ENCODE measurements around the gene LMO3. TPM values are rescaled to one million over a fixed set of nuclear protein-coding genes. Genes with fewer than 3 reads are reported as not detected.

LMO3 gene
- total and polyA plus RNA-seq, 2 of the 4 experiments (the other 2 are of a cell fraction), result 0.54 to 0.84 TPM

- Histone ChIP-seq H2AK9ac (replicated peaks; ENCODE audit: low read depth, low read length, poor library complexity) (no peak overlapping the region), H4K8ac (ENCODE audit: low read depth in 2 of 2, low read length in 2 of 2) (no peak overlapping the region), H3K9me1 (ENCODE audit: insufficient read depth, low read length) (no peaks in the 10 kb centered on the region), H3K4ac (ENCODE audit: low read depth, low read length) (no peak overlapping the region), H2BK20ac (ENCODE audit: low read depth, low read length) (no peak overlapping the region), H4K5ac (ENCODE audit: low read depth, low read length) (no peak overlapping the region), H2BK120ac (ENCODE audit: low read depth, low read length) (no peak overlapping the region), H2AK5ac (ENCODE audit: low read depth, low read length) (no peak overlapping the region), H4K20me1 (ENCODE audit: insufficient read depth, low read length) (no peaks in the 10 kb centered on the region), H3K4me3 (ENCODE audit: insufficient read depth, low read depth, low read length) (no peak overlapping the region), H3K18ac (ENCODE audit: low read depth, low read length) (no peak overlapping the region), H3K27ac (ENCODE audit: insufficient read depth, low read length) (no peak overlapping the region), H4K91ac (ENCODE audit: insufficient read depth, low read depth, low read length) (no peak overlapping the region), H2BK15ac (ENCODE audit: low read depth, low read length) (no peak overlapping the region), H3K4me1 (ENCODE audit: control insufficient read depth, insufficient read depth, low read length) (no peaks in the 10 kb centered on the region), H3K4me2 (ENCODE audit: low read depth, low read length) (no peak overlapping the region), H3K23ac (ENCODE audit: low read depth, low read length) (no peak overlapping the region), H3K36me3 (ENCODE audit: control insufficient read depth, insufficient read depth, low read length) (no peaks in the 10 kb centered on the region), H3K79me1 (ENCODE audit: low read depth in 1 of 2, low read length in 2 of 2) (no peaks in the 10 kb centered on the region), H3K56ac (ENCODE audit: extremely low read depth, insufficient read depth, low read length) (no peak overlapping the region), H3K9ac (ENCODE audit: low read depth, low read length) (no peak overlapping the region), H3K14ac (replicated peaks; ENCODE audit: low read depth, low read length) (no peak overlapping the region), H3K27me3 (ENCODE audit: control insufficient read depth, insufficient read depth, low read length) (no peaks in the 10 kb centered on the region), H3K9me3 (ENCODE audit: control insufficient read depth, insufficient read depth, low read length) (no peaks in the 10 kb centered on the region), H2AFZ (replicated peaks; ENCODE audit: low read length, poor library complexity) (no peak overlapping the region), H2BK5ac (ENCODE audit: low read depth, low read length, poor library complexity, severe bottlenecking) (no peak overlapping the region)
- ChIA-PET CTCF (no interaction called here), POLR2A (ENCODE audit: unreplicated experiment) (no interaction called here)
- DNase-seq (no peak), ATAC-seq (ENCODE audit: low read depth) (no peak)
- dilution Hi-C loops (cut with HindIII; ENCODE audit: low sequenced_read_pairs, unreplicated experiment), result no loop called here
- no CpG with 5 or more reads among the region's 2 CpGs for WGBS, 2 experiments (ENCODE audit: extremely low coverage in 2 of 2, insufficient read length in 1 of 2)
- in situ Hi-C loops (cut with MboI; ENCODE audit: low sequenced_read_pairs), result no loop called here
- no peak for TF ChIP-seq MXI1 (IDR thresholded peaks at IDR 0.05; ENCODE audit: borderline replicate concordance, low read depth, low read length)
- TF ChIP-seq NFE2L2 (IDR thresholded peaks at IDR 0.05; ENCODE audit: low read depth, low read length), result no peak
- no peak for TF ChIP-seq MAFK (IDR thresholded peaks at IDR 0.05; ENCODE audit: low read depth, low read length)
- TF ChIP-seq BHLHE40 (IDR thresholded peaks at IDR 0.05; ENCODE audit: low read depth, low read length), result no peak
- no peak for TF ChIP-seq SMC3 (IDR thresholded peaks at IDR 0.05; ENCODE audit: low read depth, low read length)
- TF ChIP-seq USF2 (IDR thresholded peaks at IDR 0.05; ENCODE audit: low read depth, low read length), result no peak
- TF ChIP-seq RFX5 (IDR thresholded peaks at IDR 0.05; ENCODE audit: low read depth, low read length), result no peak
- no peak for TF ChIP-seq CTCF (conservative IDR thresholded peaks at IDR 0.05; ENCODE audit: low read depth, low read length)
- TF ChIP-seq CHD1 (IDR thresholded peaks at IDR 0.05; ENCODE audit: low read depth, low read length), result no peak
- no peak for TF ChIP-seq MAZ (IDR thresholded peaks at IDR 0.05; ENCODE audit: borderline replicate concordance, low read depth, low read length)
- TF ChIP-seq RAD21 (IDR thresholded peaks at IDR 0.05; ENCODE audit: low read length), result no peak
- no peak for TF ChIP-seq ELK1 (IDR thresholded peaks at IDR 0.05; ENCODE audit: borderline replicate concordance, low read depth, low read length)
- no peak for TF ChIP-seq CEBPB (IDR thresholded peaks at IDR 0.05; ENCODE audit: low read depth, low read length)
- intact Hi-C loops (cut with micrococcal nuclease), result no loop called here
- no TSS peak for BruUV-seq (replicated peaks)
Observed at GRCh38 chr12:16593546-16593945, 12.4 kb downstream of the LMO3 start.
